OCI-LY3 (cell line): ENCODE measurements around the gene COMMD7.

Experiments used
- EZH2phosphoT487 ChIP-seq: fragments of 200-600 bp; shearing (Covaris generic); IDR thresholded peaks from 2 replicates; pipeline ENCODE4 v1.6.1; 2018; ENCODE audit warnings: antibody characterized with exemption, mixed run types, low read depth
- TF ChIP-seq, protein P1 (sequence below): fragments of 200-600, 300-600 bp; sonication (generic); IDR thresholded peaks from 2 replicates; pipeline ENCODE4 v1.5.1; 2014; ENCODE audit warnings: antibody characterized with exemption, low read length, low read depth

DNA sequence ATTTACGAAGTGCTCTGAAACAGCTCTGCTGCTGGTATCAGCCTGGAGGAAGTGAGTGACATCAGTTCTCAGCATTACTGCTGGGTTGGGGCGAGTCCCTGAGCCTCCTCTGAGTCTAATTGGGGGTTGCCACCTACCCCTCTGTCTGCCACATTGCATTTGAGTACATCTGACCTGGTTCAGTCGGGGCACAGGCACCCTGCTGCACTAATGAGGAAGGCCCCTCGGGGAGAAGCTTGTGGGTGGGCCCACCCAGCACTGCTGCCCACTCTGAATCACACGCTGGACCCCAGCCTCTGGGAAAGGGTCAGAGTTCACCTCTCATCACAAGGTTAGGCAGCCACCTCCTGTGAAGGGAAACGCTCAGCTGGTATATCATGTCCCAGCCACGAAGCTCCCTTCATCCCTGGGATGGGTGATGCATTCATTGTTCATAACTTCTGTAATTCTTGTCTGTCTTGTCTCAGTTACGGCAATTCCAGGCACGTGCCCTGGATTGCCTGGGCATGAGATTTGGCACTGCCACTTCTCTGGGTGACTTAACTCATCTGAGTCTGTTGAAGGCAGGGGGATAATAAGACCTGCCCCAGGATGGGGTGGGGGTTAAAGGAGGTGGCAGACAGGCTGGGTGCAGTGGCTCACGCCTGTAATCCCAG lies 32.2 kb upstream of the COMMD7 start:
- TF ChIP-seq, protein P1, sequence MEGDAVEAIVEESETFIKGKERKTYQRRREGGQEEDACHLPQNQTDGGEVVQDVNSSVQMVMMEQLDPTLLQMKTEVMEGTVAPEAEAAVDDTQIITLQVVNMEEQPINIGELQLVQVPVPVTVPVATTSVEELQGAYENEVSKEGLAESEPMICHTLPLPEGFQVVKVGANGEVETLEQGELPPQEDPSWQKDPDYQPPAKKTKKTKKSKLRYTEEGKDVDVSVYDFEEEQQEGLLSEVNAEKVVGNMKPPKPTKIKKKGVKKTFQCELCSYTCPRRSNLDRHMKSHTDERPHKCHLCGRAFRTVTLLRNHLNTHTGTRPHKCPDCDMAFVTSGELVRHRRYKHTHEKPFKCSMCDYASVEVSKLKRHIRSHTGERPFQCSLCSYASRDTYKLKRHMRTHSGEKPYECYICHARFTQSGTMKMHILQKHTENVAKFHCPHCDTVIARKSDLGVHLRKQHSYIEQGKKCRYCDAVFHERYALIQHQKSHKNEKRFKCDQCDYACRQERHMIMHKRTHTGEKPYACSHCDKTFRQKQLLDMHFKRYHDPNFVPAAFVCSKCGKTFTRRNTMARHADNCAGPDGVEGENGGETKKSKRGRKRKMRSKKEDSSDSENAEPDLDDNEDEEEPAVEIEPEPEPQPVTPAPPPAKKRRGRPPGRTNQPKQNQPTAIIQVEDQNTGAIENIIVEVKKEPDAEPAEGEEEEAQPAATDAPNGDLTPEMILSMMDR: no peak
- no peak for TF ChIP-seq EZH2phosphoT487
